Panc1 (cell line): ENCODE results near the gene ZC3H12D. TPM values are rescaled to one million over a fixed set of nuclear protein-coding genes. Genes with fewer than 3 reads are reported as not detected.

ENCODE experiments used
- ATAC-seq: fragments of 200-7000 bp; cut with Tn5 transposase; 2 replicates; pipeline ENCODE4 v1.9.1; 2020; ENCODE audit warnings: mild to moderate bottlenecking, moderate library complexity
- BruUV-seq: library from RNA; stranded (reverse); fragments of 400-500 nt; replicated peaks from 2 replicates; lab custom pipeline; 2021; lab: Mats Ljungman, UMichigan
- CTCF ChIA-PET: fragments of 300-600 bp; sonication (Branson Sonifier 250); formaldehyde crosslinking; loops from one replicate; lab custom pipeline; 2022; ENCODE audit warnings: antibody characterized with exemption; lab: Charles Lee
- POLR2A ChIA-PET: fragments of 300-600 bp; sonication (Branson Sonifier 250); formaldehyde crosslinking; loops from one replicate; lab custom pipeline; 2022; ENCODE audit warnings: antibody characterized with exemption; lab: Charles Lee
- DNase-seq: peaks from one replicate; pipeline ENCODE4 v3.0.0-alpha.2; 2010; ENCODE audit warnings: low read depth, low spot score
- H3K27ac ChIP-seq: 2 replicates; pipeline ENCODE4 v1.5.1; 2011; ENCODE audit warnings: mild to moderate bottlenecking, low read length, inconsistent platforms
- H3K27me3 ChIP-seq: fragments of 200-500 bp; sonication (Bioruptor generic); 2 replicates; pipeline ENCODE4 v1.6.0; 2014; ENCODE audit warnings: low read length, inconsistent platforms; ENCODE audit not compliant: control insufficient read depth, insufficient read depth
- H3K36me3 ChIP-seq: fragments of 200-500 bp; sonication (Bioruptor generic); 2 replicates; pipeline ENCODE4 v1.5.1; 2014; ENCODE audit warnings: inconsistent platforms, mild to moderate bottlenecking, low read length, moderate library complexity; ENCODE audit not compliant: control insufficient read depth, insufficient read depth
- H3K4me1 ChIP-seq: 2 replicates; pipeline ENCODE4 v1.5.1; 2011; ENCODE audit warnings: inconsistent platforms, mild to moderate bottlenecking, low read length, moderate library complexity; ENCODE audit not compliant: control insufficient read depth, insufficient read depth
- H3K4me3 ChIP-seq, 2 experiments: 2 replicates each; pipeline ENCODE4 v1.5.1; 2011 to 2012; ENCODE audit warnings: low read depth in 2 of 2, low read length in 2 of 2, mild to moderate bottlenecking in 2 of 2, inconsistent platforms in 1 of 2, moderate library complexity in 1 of 2
- H3K9me3 ChIP-seq: fragments of 200-500 bp; sonication (Bioruptor generic); 2 replicates; pipeline ENCODE4 v1.5.1; 2014; ENCODE audit warnings: low read depth, mild to moderate bottlenecking, inconsistent platforms, low read length, moderate library complexity; ENCODE audit not compliant: control insufficient read depth, insufficient read depth
- CTCF ChIP-seq: fragments of 450-650 bp; IDR thresholded peaks from 2 replicates; pipeline ENCODE4 v1.5.1; 2017; ENCODE audit warnings: mild to moderate bottlenecking
- POLR2AphosphoS5 ChIP-seq: IDR thresholded peaks from 2 replicates; pipeline ENCODE4 v1.6.1; 2012; ENCODE audit warnings: mild to moderate bottlenecking, low read depth, low read length, moderate library complexity
- REST ChIP-seq, 2 experiments: IDR thresholded peaks; 2 replicates each; pipeline ENCODE4 v1.6.1; 2011 to 2012; ENCODE audit warnings: low read depth in 2 of 2, control low read depth in 1 of 2, low read length in 1 of 2, mild to moderate bottlenecking in 1 of 2, moderate library complexity in 1 of 2; ENCODE audit not compliant: insufficient read depth in 1 of 2
- SIN3A ChIP-seq: IDR thresholded peaks from 2 replicates; pipeline ENCODE4 v1.6.1; 2012; ENCODE audit warnings: low read depth, mild to moderate bottlenecking, low read length, moderate library complexity, borderline replicate concordance; ENCODE audit not compliant: insufficient read depth
- TCF7L2 ChIP-seq: IDR thresholded peaks from 2 replicates; pipeline ENCODE4 v1.6.1; 2011; ENCODE audit warnings: mild to moderate bottlenecking, low read depth, low read length, inconsistent platforms
- in situ Hi-C: cut with HindIII; loops from 2 replicates; pipeline ENCODE4 v1.10.0; 2016; ENCODE audit warnings: low sequenced_read_pairs, low pct_unique_long_range_greater_than_20kb
- intact Hi-C: fragments of 100-400 bp; cut with micrococcal nuclease; formaldehyde crosslinking; loops from one replicate; pipeline ENCODE4 v1.10.0; 2022; ENCODE audit not compliant: unreplicated experiment
- total RNA-seq: library from RNA; stranded (reverse); gene quantifications from one replicate; pipeline ENCODE4 v1.2.1, GENCODE V29; 2021; ENCODE audit not compliant: unreplicated experiment

Gene ZC3H12D
- total RNA-seq, 1 experiment from 2014 or later = 0.26 TPM

- Histone ChIP-seq H3K36me3 (no peaks in the 10 kb centered on the region), H3K4me1 (no peaks in the 10 kb centered on the region), H3K27ac (no peak overlapping the region), H3K4me3 (no peak overlapping the region), H3K27me3 (no peaks in the 10 kb centered on the region), H3K9me3 (no peaks in the 10 kb centered on the region)
- CTCF ChIA-PET = interaction anchor here (0.6 to 0.7 kb wide), 2 partner anchors 12 to 411 kb away, joined by 3 to 5 read pairs; no protein-coding TSS in a partner anchor
- no TSS peak for BruUV-seq
- DNase-seq (no peak), ATAC-seq (no peak)
- TF ChIP-seq SIN3A = no peak
- no peak for TF ChIP-seq POLR2AphosphoS5
- TF ChIP-seq CTCF = no peak
- TF ChIP-seq TCF7L2 = no peak
- TF ChIP-seq REST (IDR thresholded peaks at IDR 0.05; ENCODE audit: insufficient read depth in 1 of 2, low read depth in 2 of 2, low read length in 1 of 2) = no peak
- intact Hi-C loops (no loop called here), in situ Hi-C loops (no loop called here)
- POLR2A ChIA-PET = interaction anchor here (0.6 to 0.7 kb wide), 2 partner anchors 38 to 82 kb away, joined by 3 to 5 read pairs; no protein-coding TSS in a partner anchor
Measured at GRCh38 chr6:149446791-149447376, 37.9 kb downstream of the ZC3H12D start.

- CTCF ChIA-PET = no interaction called here
- Histone ChIP-seq H3K27ac (no peak overlapping the region), H3K27me3 (no peaks in the 10 kb centered on the region), H3K4me1 (no peaks in the 10 kb centered on the region), H3K9me3 (no peaks in the 10 kb centered on the region), H3K4me3 (no peak overlapping the region), H3K36me3 (no peaks in the 10 kb centered on the region)
- ATAC-seq (no peak), DNase-seq (no peak)
- in situ Hi-C loops = no loop called here
- intact Hi-C loops = no loop called here
- BruUV-seq = no TSS peak
- TF ChIP-seq REST (IDR thresholded peaks at IDR 0.05; ENCODE audit: insufficient read depth in 1 of 2, low read depth in 2 of 2, low read length in 1 of 2) = no peak
- TF ChIP-seq POLR2AphosphoS5 = no peak
- TF ChIP-seq CTCF = no peak
- TF ChIP-seq TCF7L2 = no peak
- no peak for TF ChIP-seq SIN3A
- POLR2A ChIA-PET = no interaction called here
Measured at GRCh38 chr6:149445573-149445972, 39.2 kb downstream of the ZC3H12D start.
